K562 (cell line): ENCODE measurements around the gene CENPX. TPM values are rescaled to one million over a fixed set of nuclear protein-coding genes. Genes with fewer than 3 reads are reported as not detected.

ENCODE experiments used
- CXXC5 ChIP-seq: fragments of 250-450 bp; sonication (Bioruptor Pico); IDR thresholded peaks from 2 replicates; pipeline ENCODE4 v1.8.0; 2022; ENCODE audit warnings: inconsistent platforms, mild to moderate bottlenecking, moderate library complexity
- FOXP4 ChIP-seq: sonication (generic); formaldehyde crosslinking; IDR thresholded peaks from 2 replicates; pipeline ENCODE4 v1.8.0; 2022; ENCODE audit warnings: mild to moderate bottlenecking, missing genetic modification reagents, borderline replicate concordance
- LCOR ChIP-seq: sonication (generic); formaldehyde crosslinking; IDR thresholded peaks from 2 replicates; pipeline ENCODE4 v1.8.0; 2022; ENCODE audit warnings: mild to moderate bottlenecking, missing genetic modification reagents
- NR1H2 ChIP-seq: sonication (generic); formaldehyde crosslinking; IDR thresholded peaks from 2 replicates; pipeline ENCODE4 v1.4.0; 2020; ENCODE audit warnings: mild to moderate bottlenecking, missing genetic modification reagents
- RBM15 ChIP-seq: fragments of 200-400 bp; formaldehyde crosslinking; IDR thresholded peaks from 2 replicates; pipeline ENCODE4 v1.6.1; 2018; ENCODE audit warnings: mild to moderate bottlenecking, low read length, moderate library complexity; ENCODE audit not compliant: insufficient read depth
- REST ChIP-seq, 2 experiments: fragments of 450-650 bp; formaldehyde crosslinking in 1 of 2; IDR thresholded peaks; 2 replicates each; pipeline versions ENCODE4 v1.4.0 to v1.6.1; 2014 to 2020; ENCODE audit warnings: mild to moderate bottlenecking in 2 of 2, borderline replicate concordance in 1 of 2, low read depth in 1 of 2
- SIX5 ChIP-seq, 2 experiments: IDR thresholded peaks; 2 replicates each; pipeline ENCODE4 v1.6.1; 2011; ENCODE audit warnings: low read length in 2 of 2, borderline replicate concordance in 1 of 2, low read depth in 1 of 2, mild to moderate bottlenecking in 1 of 2, moderate library complexity in 1 of 2; ENCODE audit not compliant: insufficient read depth in 1 of 2
- THAP12 ChIP-seq: fragments of 250-450 bp; sonication (Bioruptor Pico); IDR thresholded peaks from 2 replicates; pipeline ENCODE4 v1.9.0; 2021; ENCODE audit warnings: mild to moderate bottlenecking, inconsistent platforms
- polyA plus RNA-seq, 8 experiments: library from polyadenylated mRNA; depleted of rRNA in 4 of 8; stranded (reverse) in 5 of 8; unstranded in 3 of 8; fragments of >200 nt; fragmentation: Nextera tagmentation in 2 of 8; fragmentation: Illumina TruSeq in 1 of 8; extraction: Ambion mirVana in 2 of 8; extraction: Trizol in 1 of 8; gene quantifications; 2 replicates each; pipeline versions ENCODE4 v1.2.1 to v1.2.3, GENCODE V29; 2011 to 2014; ENCODE audit warnings: inconsistent platforms in 1 of 8, missing spikeins in 1 of 8
- total RNA-seq, 7 experiments: library from RNA; depleted of rRNA in 6 of 7; stranded (reverse); fragments of >200 nt in 6 of 7; fragmentation: Illumina TruSeq in 2 of 7; extraction: Trizol in 2 of 7; gene quantifications; 2 replicates each; pipeline versions ENCODE4 v1.2.1 to v1.2.3, GENCODE V29; 2011 to 2021; ENCODE audit warnings: low replicate concordance in 1 of 7
- TF ChIP-seq, protein P1 (sequence below), 2 experiments: fragments of 450-650 bp; IDR thresholded peaks; 2 replicates each; pipeline ENCODE4 v1.6.1; 2016
- TF ChIP-seq, protein P2 (sequence below): IDR thresholded peaks from 2 replicates; pipeline ENCODE4 v1.6.1; 2014; ENCODE audit warnings: antibody characterized with exemption

The CENPX gene
- total and polyA plus RNA-seq, 9 of the 15 experiments (the other 6 are each of a cell fraction or from before 2014, with no cell fraction given) = 32.7 to 352 (median 127) TPM

DNA sequence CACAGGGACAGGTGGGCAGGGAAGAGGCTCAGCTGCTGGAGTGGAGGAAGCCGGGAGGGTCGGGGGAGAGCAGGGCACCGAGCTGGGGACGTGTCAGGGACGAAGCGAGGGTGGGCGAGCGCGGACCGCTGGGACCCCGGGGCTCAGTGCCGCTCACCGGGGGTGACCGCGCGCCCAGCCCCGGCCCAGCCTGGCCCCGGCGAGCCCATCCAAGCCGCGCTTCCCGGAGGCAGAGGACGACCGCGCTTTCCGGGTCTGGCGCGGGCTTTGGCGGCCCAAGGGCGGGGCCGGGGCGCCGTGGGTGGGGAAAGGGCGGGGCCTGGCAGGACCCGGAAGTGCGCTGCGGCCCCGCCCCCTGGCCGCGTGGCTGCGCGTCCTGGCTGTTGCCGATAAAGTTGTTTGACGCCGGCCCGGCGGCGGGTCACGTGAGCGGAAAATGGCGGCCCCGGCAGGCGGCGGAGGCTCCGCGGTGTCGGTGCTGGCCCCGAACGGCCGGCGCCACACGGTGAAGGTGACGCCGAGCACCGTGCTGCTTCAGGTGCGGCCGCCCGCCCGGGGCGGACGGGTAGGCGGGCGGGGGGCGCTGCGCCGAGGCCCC, 45.4 kb downstream of the CENPX start, which contains the start of gene ASPSCR1 (continued):
- TF ChIP-seq, protein P1, sequence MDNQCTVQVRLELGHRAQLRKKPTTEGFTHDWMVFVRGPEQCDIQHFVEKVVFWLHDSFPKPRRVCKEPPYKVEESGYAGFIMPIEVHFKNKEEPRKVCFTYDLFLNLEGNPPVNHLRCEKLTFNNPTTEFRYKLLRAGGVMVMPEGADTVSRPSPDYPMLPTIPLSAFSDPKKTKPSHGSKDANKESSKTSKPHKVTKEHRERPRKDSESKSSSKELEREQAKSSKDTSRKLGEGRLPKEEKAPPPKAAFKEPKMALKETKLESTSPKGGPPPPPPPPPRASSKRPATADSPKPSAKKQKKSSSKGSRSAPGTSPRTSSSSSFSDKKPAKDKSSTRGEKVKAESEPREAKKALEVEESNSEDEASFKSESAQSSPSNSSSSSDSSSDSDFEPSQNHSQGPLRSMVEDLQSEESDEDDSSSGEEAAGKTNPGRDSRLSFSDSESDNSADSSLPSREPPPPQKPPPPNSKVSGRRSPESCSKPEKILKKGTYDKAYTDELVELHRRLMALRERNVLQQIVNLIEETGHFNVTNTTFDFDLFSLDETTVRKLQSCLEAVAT (IDR thresholded peaks at IDR 0.05) = no peak
- TF ChIP-seq, protein P2, sequence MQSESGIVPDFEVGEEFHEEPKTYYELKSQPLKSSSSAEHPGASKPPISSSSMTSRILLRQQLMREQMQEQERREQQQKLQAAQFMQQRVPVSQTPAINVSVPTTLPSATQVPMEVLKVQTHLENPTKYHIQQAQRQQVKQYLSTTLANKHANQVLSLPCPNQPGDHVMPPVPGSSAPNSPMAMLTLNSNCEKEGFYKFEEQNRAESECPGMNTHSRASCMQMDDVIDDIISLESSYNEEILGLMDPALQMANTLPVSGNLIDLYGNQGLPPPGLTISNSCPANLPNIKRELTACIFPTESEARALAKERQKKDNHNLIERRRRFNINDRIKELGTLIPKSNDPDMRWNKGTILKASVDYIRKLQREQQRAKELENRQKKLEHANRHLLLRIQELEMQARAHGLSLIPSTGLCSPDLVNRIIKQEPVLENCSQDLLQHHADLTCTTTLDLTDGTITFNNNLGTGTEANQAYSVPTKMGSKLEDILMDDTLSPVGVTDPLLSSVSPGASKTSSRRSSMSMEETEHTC = peak; percentile 94
- peak; percentile 100 for TF ChIP-seq CXXC5
- 0 out of 2 replicates have a peak, but pooled peaks have one; percentile 6 for TF ChIP-seq LCOR
- peak; percentile 75 for TF ChIP-seq THAP12 (CRISPR knock-in tag)
- TF ChIP-seq RBM15 = no peak
- TF ChIP-seq REST (IDR thresholded peaks at IDR 0.05; ENCODE audit: borderline replicate concordance) = peak; percentile 80
- TF ChIP-seq REST (CRISPR knock-in tag; IDR thresholded peaks at IDR 0.05; ENCODE audit: low read depth) = peak; percentile 68; the same call in 1 of the 2 replicates
- 0 out of 4 replicates have a peak, but pooled peaks have one; percentile 12 to 27 for TF ChIP-seq SIX5 (IDR thresholded peaks at IDR 0.05; ENCODE audit: borderline replicate concordance in 1 of 2, insufficient read depth in 1 of 2, low read depth in 1 of 2, low read length in 2 of 2)
- no peak for TF ChIP-seq NR1H2 (CRISPR knock-in tag)
- no peak; the same call in 1 of the 2 replicates for TF ChIP-seq FOXP4
